ENCODE results near the gene LEPROT.

DNA sequence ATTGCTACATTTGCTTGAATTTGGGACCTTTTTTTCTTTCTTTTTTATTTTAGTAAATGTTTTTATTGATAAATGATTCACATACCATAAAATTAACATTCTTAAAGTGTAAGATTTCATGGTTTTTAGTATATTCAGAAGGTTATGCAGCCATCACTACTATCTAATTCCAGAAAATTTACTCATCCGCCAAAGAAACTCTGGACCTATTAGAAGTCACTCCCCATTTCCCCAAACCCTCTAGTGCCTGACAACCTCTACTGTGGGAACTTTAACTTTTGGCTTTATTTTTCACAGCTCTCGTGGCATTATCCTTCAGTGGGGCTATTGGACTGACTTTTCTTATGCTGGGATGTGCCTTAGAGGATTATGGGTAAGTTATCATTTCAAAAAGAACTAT lies 4.5 kb downstream of the LEPROT start:
- no peak for TF ChIP-seq MXI1 (conservative IDR thresholded peaks at IDR 0.05; ENCODE audit: poor library complexity, severe bottlenecking)
- TF ChIP-seq POLR2AphosphoS5 (IDR thresholded peaks at IDR 0.05) = no peak
- TF ChIP-seq, protein P1, sequence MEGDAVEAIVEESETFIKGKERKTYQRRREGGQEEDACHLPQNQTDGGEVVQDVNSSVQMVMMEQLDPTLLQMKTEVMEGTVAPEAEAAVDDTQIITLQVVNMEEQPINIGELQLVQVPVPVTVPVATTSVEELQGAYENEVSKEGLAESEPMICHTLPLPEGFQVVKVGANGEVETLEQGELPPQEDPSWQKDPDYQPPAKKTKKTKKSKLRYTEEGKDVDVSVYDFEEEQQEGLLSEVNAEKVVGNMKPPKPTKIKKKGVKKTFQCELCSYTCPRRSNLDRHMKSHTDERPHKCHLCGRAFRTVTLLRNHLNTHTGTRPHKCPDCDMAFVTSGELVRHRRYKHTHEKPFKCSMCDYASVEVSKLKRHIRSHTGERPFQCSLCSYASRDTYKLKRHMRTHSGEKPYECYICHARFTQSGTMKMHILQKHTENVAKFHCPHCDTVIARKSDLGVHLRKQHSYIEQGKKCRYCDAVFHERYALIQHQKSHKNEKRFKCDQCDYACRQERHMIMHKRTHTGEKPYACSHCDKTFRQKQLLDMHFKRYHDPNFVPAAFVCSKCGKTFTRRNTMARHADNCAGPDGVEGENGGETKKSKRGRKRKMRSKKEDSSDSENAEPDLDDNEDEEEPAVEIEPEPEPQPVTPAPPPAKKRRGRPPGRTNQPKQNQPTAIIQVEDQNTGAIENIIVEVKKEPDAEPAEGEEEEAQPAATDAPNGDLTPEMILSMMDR (IDR thresholded peaks at IDR 0.05; ENCODE audit: poor library complexity, severe bottlenecking) = no peak
- no peak for TF ChIP-seq TAF1 (IDR thresholded peaks at IDR 0.05; ENCODE audit: low read depth)
- TF ChIP-seq, protein P2, sequence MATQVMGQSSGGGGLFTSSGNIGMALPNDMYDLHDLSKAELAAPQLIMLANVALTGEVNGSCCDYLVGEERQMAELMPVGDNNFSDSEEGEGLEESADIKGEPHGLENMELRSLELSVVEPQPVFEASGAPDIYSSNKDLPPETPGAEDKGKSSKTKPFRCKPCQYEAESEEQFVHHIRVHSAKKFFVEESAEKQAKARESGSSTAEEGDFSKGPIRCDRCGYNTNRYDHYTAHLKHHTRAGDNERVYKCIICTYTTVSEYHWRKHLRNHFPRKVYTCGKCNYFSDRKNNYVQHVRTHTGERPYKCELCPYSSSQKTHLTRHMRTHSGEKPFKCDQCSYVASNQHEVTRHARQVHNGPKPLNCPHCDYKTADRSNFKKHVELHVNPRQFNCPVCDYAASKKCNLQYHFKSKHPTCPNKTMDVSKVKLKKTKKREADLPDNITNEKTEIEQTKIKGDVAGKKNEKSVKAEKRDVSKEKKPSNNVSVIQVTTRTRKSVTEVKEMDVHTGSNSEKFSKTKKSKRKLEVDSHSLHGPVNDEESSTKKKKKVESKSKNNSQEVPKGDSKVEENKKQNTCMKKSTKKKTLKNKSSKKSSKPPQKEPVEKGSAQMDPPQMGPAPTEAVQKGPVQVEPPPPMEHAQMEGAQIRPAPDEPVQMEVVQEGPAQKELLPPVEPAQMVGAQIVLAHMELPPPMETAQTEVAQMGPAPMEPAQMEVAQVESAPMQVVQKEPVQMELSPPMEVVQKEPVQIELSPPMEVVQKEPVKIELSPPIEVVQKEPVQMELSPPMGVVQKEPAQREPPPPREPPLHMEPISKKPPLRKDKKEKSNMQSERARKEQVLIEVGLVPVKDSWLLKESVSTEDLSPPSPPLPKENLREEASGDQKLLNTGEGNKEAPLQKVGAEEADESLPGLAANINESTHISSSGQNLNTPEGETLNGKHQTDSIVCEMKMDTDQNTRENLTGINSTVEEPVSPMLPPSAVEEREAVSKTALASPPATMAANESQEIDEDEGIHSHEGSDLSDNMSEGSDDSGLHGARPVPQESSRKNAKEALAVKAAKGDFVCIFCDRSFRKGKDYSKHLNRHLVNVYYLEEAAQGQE (IDR thresholded peaks at IDR 0.05; ENCODE audit: borderline replicate concordance) = no peak

Data from neural cell (in vitro differentiated cells).